Sigmoid colon (tissue), 7 donors: ENCODE measurements around the gene TES. TPM values are rescaled to one million over a fixed set of nuclear protein-coding genes. Genes with fewer than 3 reads are reported as not detected.

Source experiments
- DNase-seq: peaks from one replicate; pipeline ENCODE4 v3.0.0-alpha.2; 2019
- H3K27ac ChIP-seq, 4 donors: fragments of 200-600 bp; sonication (generic); one replicate each; pipeline ENCODE4 v1.5.1; 2016 to 2019; ENCODE audit warnings: mild to moderate bottlenecking in 1 of 4
- H3K27me3 ChIP-seq, 3 donors: fragments of 200-600 bp; sonication (generic); one replicate each; pipeline ENCODE4 v1.5.1; 2019; ENCODE audit warnings: mild to moderate bottlenecking in 1 of 3
- H3K36me3 ChIP-seq, 4 donors: fragments of 200-600 bp; sonication (generic); one replicate each; pipeline ENCODE4 v1.5.1; 2016 to 2019
- H3K4me1 ChIP-seq, 4 donors: fragments of 200-600 bp; sonication (generic); one replicate each; pipeline ENCODE4 v1.5.1; 2017 to 2019
- H3K4me3 ChIP-seq, 4 donors: fragments of 200-600 bp; sonication (generic); one replicate each; pipeline ENCODE4 v1.5.1; 2017 to 2019; ENCODE audit warnings: mild to moderate bottlenecking in 2 of 4, moderate library complexity in 1 of 4
- H3K9me3 ChIP-seq, 4 donors: fragments of 200-600 bp in 3 of 4; sonication (generic) in 3 of 4; one replicate each; pipeline versions ENCODE4 v1.5.1 to v1.6.1; 2013 to 2019
- EP300 ChIP-seq, 4 donors: sonication (generic); formaldehyde crosslinking; IDR thresholded peaks; one replicate each; pipeline ENCODE4 v1.6.1; 2017; ENCODE audit warnings: antibody characterized with exemption in 4 of 4
- POLR2A ChIP-seq, 2 donors: fragments of 450-650 bp; IDR thresholded peaks; one replicate each; pipeline ENCODE4 v1.6.1; 2016; ENCODE audit warnings: antibody characterized with exemption in 2 of 2, mild to moderate bottlenecking in 2 of 2, moderate library complexity in 2 of 2
- POLR2AphosphoS5 ChIP-seq, 4 donors: sonication (generic); formaldehyde crosslinking; IDR thresholded peaks; one replicate each; pipeline ENCODE4 v1.6.1; 2017; ENCODE audit warnings: antibody characterized with exemption in 4 of 4
- WGBS, 2 donors: extraction: QIAGEN DNeasy Blood & Tissue Kit; methylation state at CpG; one replicate each; pipeline ENCODE4 v1.1.7; 2013; 5-methylcytosine and 5-hydroxymethylcytosine counted together
- intact Hi-C: fragments of 100-400 bp; cut with DNase I; formaldehyde crosslinking; loops from one replicate; pipeline ENCODE4 v1.15.1; 2023
- polyA plus RNA-seq, 3 donors: library from polyadenylated mRNA; stranded (reverse); fragments of 200-250 nt; gene quantifications; one replicate each; pipeline ENCODE4 v1.2.3, GENCODE V29; 2013
- total RNA-seq, 4 donors: library from RNA; depleted of rRNA; stranded (reverse); fragments of >200 nt; gene quantifications; one replicate each; pipeline ENCODE4 v1.1.0, GENCODE V29; 2016
- TF ChIP-seq, protein P1 (sequence below), 4 experiments: fragments of 450-650 bp in 3 of 4; fragments of 200-600 bp in 1 of 4; IDR thresholded peaks; one replicate each; pipeline ENCODE4 v1.5.1; 2016 to 2019; ENCODE audit warnings: antibody characterized with exemption in 4 of 4, mild to moderate bottlenecking in 3 of 4, moderate library complexity in 2 of 4
- donor health status: healthy with polysubstance abuse.
- donor health status: Bipolar disorder and iron deficiency.
- donor health status: healthy.

TES gene
- total and polyA plus RNA-seq, 7 donors, result 53.5 to 514 (median 289) TPM

DNA sequence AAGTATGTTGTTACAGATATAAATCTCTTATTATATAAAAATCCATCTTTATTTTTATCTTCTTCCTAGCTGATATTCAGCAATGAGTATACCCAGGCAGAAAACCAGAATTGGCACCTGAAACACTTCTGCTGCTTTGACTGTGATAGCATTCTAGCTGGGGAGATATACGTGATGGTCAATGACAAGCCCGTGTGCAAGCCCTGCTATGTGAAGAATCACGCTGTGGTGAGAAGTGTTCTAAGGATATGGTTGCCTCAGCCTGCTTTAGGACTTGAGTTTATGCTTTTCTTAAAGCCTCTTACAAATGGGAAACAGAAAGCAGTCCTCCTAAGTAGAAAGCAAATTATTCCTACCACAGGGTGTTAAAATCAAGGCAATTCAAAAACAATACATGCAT lies 41.9 kb downstream of the TES start:
- no peak for DNase-seq
- WGBS, 2 donors, result 90% methylated on average over 3 of the region's 3 CpGs
- TF ChIP-seq POLR2A (IDR thresholded peaks at IDR 0.05) (no peak), POLR2AphosphoS5 (IDR thresholded peaks at IDR 0.05) (no peak), EP300 (IDR thresholded peaks at IDR 0.05) (no peak)
- TF ChIP-seq, protein P1, sequence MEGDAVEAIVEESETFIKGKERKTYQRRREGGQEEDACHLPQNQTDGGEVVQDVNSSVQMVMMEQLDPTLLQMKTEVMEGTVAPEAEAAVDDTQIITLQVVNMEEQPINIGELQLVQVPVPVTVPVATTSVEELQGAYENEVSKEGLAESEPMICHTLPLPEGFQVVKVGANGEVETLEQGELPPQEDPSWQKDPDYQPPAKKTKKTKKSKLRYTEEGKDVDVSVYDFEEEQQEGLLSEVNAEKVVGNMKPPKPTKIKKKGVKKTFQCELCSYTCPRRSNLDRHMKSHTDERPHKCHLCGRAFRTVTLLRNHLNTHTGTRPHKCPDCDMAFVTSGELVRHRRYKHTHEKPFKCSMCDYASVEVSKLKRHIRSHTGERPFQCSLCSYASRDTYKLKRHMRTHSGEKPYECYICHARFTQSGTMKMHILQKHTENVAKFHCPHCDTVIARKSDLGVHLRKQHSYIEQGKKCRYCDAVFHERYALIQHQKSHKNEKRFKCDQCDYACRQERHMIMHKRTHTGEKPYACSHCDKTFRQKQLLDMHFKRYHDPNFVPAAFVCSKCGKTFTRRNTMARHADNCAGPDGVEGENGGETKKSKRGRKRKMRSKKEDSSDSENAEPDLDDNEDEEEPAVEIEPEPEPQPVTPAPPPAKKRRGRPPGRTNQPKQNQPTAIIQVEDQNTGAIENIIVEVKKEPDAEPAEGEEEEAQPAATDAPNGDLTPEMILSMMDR (IDR thresholded peaks at IDR 0.05), result no peak
- H3K9me3 ChIP-seq, result no peaks in the 10 kb centered on the region
- H3K36me3 ChIP-seq, result peaks cover 0 to 44% (median 0%) of the 10 kb centered on the region in 4 donors
- no peaks in the 10 kb centered on the region for H3K27me3 ChIP-seq
- peaks cover 0 to 39% (median 12%) of the 10 kb centered on the region in 4 donors for H3K4me1 ChIP-seq
- no peak overlapping the region for H3K4me3 ChIP-seq
- peak overlapping the region in 3 of 4 donors; percentile 51 to 69 (median 60) for H3K27ac ChIP-seq
- intact Hi-C loops, result loop anchor here (10.0 kb wide), 1 partner anchor 423 kb away; the partner anchor contains the start of gene MET

DNA sequence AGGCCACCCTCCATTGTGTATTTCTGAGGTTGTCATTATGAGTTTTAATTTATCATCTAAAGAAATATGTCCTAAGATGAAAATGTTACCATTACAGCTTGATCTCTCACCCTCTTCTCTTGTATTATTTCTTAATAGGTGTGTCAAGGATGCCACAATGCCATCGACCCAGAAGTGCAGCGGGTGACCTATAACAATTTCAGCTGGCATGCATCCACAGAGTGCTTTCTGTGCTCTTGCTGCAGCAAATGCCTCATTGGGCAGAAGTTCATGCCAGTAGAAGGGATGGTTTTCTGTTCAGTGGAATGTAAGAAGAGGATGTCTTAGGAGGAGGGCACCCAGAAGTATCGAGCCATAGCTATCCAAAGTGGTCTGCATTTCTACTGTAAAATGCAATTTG lies 46.8 kb downstream of the TES start:
- TF ChIP-seq POLR2A (IDR thresholded peaks at IDR 0.05) (no peak), POLR2AphosphoS5 (IDR thresholded peaks at IDR 0.05) (no peak), EP300 (IDR thresholded peaks at IDR 0.05) (no peak)
- TF ChIP-seq, protein P1 (IDR thresholded peaks at IDR 0.05), result no peak
- peak overlapping the region in 3 of 4 donors; percentile 4 to 70 (median 67) for H3K27ac ChIP-seq
- intact Hi-C loops, result loop anchor here (5.0 to 10.0 kb wide), 2 partner anchors 418 to 550 kb away; partner anchors contain the start of gene MET
- no peaks in the 10 kb centered on the region for H3K27me3 ChIP-seq
- peaks cover 0 to 47% (median 18%) of the 10 kb centered on the region in 4 donors for H3K4me1 ChIP-seq
- H3K9me3 ChIP-seq, result no peaks in the 10 kb centered on the region
- no peak overlapping the region for H3K4me3 ChIP-seq
- 81 to 88% methylated on average over 3 of the region's 3 CpGs for WGBS, 2 donors
- no peak for DNase-seq
- H3K36me3 ChIP-seq, result peaks cover 0 to 19% (median 3%) of the 10 kb centered on the region in 4 donors

DNA sequence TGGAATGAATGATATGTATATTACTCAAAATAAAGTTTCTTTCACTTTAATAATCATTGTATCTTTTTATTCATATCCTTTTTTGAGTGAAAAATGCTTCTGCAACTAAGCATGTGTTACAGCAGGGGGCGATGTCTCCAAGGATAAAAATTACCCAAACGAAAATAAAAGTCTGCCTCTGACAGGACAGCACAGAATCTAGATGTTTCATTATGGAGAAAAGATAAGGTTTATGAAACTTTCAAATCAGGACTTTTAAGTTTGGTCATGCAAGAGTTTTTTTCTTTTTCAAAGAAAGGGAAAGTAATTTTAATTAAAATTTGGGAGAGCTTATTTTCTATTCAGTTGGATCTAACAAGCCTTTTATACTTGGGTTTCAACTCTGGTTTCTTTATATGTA lies 48.4 kb downstream of the TES start:
- no peak for DNase-seq
- no peaks in the 10 kb centered on the region for H3K9me3 ChIP-seq
- no peaks in the 10 kb centered on the region for H3K27me3 ChIP-seq
- H3K4me1 ChIP-seq, result peaks cover 0 to 45% (median 17%) of the 10 kb centered on the region in 4 donors
- peak overlapping the region; percentile 52 to 70 (median 60) for H3K27ac ChIP-seq
- peaks cover 0 to 5% (median 2%) of the 10 kb centered on the region in 4 donors for H3K36me3 ChIP-seq
- TF ChIP-seq POLR2A (IDR thresholded peaks at IDR 0.05) (no peak), POLR2AphosphoS5 (IDR thresholded peaks at IDR 0.05) (peak in 1 of 4 donors; percentile 47), EP300 (IDR thresholded peaks at IDR 0.05) (no peak)
- TF ChIP-seq, protein P1 (IDR thresholded peaks at IDR 0.05), result peak; percentile 69 to 88 (median 78)
- no peak overlapping the region for H3K4me3 ChIP-seq
- intact Hi-C loops, result loop anchor here (1.0 to 10.0 kb wide), 4 partner anchors 268 to 549 kb away; partner anchors contain the start of gene MET
- WGBS, 2 donors, result 0 to 1% methylated on average over 2 of the region's 2 CpGs

DNA sequence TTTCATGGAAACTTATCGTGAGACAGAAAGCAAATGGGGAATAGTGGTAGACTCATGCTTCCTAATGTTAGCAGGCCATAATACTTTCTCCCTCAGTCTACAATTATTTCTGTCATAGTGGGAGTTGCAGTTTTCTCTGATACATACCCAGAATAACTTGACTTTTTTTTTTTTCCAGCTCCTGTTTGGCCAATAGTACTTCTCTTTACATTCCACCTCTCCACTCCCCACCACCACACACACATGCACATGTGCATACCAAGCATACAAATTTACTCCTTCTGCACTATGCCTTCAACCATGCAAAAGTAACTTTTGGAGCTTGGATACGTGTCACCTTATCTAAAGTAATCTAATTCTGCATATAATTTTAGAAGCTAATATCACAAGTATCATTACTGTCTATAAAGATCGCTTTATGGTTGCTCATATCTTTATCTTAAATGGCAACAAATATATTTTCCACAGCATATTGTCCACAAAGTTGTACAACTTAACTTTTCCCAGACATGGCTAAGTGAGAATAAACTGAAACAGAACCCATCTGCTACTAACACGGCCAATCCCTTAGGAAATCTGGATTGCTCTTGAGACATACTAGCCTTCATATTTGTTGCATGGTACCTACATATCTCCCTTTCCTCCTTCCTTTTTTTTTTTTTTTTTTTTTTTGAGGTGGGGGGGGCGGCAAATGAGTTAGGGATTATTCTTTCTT lies 49.0 kb downstream of the TES start:
- intact Hi-C loops, result loop anchor here (2.0 to 10.0 kb wide), 3 partner anchors 329 to 548 kb away; partner anchors contain the start of gene MET
- Histone ChIP-seq H3K27me3 (no peaks in the 10 kb centered on the region), H3K4me1 (peaks cover 0 to 51% (median 17%) of the 10 kb centered on the region in 4 donors), H3K27ac (peak overlapping the region; percentile 52 to 70 (median 60)), H3K36me3 (peaks cover 0 to 5% (median 0%) of the 10 kb centered on the region in 4 donors), H3K4me3 (no peak overlapping the region), H3K9me3 (no peaks in the 10 kb centered on the region)
- 67 to 84% methylated on average over 5 of the region's 5 CpGs for WGBS, 2 donors
- DNase-seq, result no peak
- TF ChIP-seq POLR2A (IDR thresholded peaks at IDR 0.05), result no peak
- no peak for TF ChIP-seq POLR2AphosphoS5 (IDR thresholded peaks at IDR 0.05)
- no peak for TF ChIP-seq EP300 (IDR thresholded peaks at IDR 0.05)

DNA sequence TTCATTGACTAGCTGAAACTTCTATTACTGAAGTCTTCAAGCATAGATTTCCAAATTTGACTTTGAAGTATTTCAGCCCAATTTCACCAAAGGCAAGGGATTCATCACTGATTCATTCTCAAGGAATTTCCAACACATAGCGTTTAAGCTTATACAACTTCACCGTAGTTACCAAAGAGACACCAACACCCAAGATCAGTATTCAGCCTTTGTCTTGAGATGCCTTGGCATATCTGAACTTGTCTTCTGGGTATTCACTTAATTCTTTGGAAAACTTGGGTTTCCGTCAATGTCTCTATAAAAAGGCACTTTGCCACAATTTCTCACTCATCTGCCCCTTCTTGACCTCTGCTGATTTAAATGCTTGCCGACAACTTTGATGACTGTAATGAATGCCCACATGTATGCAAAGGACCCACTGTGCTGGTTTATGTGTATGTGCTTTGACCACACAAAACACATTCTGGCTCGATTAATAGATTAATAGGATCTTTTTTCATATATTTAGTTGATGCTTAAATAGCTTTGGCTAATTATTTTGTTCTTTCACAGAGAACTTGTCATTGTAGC lies 49.6 kb downstream of the TES start:
- TF ChIP-seq EP300 (IDR thresholded peaks at IDR 0.05) (no peak), POLR2AphosphoS5 (IDR thresholded peaks at IDR 0.05) (no peak)
- Histone ChIP-seq H3K4me3 (no peak overlapping the region), H3K27ac (peak overlapping the region in 3 of 4 donors; percentile 54 to 70 (median 67)), H3K9me3 (no peaks in the 10 kb centered on the region), H3K4me1 (peaks cover 0 to 52% (median 20%) of the 10 kb centered on the region in 4 donors), H3K36me3 (peaks cover 0 to 5% (median 0%) of the 10 kb centered on the region in 4 donors), H3K27me3 (no peaks in the 10 kb centered on the region)
- intact Hi-C loops, result loop anchor here (2.0 to 10.0 kb wide), 3 partner anchors 329 to 547 kb away; partner anchors contain the start of gene MET
- WGBS, 2 donors, result 76 to 95% methylated on average over 5 of the region's 5 CpGs
- no peak for DNase-seq
